Stimulated activated CD8-positive, alpha-beta memory T cell treated with anti-CD3 and anti-CD28 coated beads, Interleukin-12 subunit alpha, Interleukin-12 subunit beta, amount 100 ng/mL, for 4 hours (primary cell): ENCODE data around the gene DOCK9.

Experiments used
- DNase-seq: peaks from one replicate; pipeline ENCODE4 v3.0.0-alpha.2; 2020; ENCODE audit warnings: low read depth

The DOCK9 gene

DNA sequence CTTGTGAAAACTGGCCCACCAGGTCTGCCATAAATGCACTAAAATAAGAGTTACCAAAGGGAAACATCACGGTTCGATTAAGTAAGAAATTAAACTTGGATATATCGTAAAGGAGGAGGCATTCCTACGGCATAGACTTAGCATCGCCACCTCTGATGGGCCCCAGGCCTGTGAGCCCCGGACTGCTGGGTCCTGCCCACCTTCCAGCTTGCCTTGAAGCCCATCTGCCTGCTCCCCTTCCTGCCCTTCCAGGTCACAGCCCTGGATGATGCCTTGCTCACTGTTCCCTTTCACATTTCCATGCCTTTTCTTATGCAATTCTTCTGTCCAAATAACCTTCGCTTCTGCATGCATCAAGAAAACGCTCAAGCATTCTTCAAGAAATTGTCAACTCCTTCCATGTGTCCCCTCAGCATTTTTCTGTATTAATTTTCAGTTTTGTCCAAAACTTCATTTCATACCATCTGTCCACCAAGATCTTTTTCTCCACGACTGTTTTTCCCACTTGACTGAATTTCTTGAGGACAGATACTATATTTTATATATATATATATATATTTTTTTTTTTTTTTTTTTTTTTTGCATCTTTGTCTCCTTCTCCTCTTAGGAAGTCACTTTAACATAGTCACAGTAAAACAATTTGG lies 91.2 kb downstream of the DOCK9 start:
- DNase-seq = no peak

DNA sequence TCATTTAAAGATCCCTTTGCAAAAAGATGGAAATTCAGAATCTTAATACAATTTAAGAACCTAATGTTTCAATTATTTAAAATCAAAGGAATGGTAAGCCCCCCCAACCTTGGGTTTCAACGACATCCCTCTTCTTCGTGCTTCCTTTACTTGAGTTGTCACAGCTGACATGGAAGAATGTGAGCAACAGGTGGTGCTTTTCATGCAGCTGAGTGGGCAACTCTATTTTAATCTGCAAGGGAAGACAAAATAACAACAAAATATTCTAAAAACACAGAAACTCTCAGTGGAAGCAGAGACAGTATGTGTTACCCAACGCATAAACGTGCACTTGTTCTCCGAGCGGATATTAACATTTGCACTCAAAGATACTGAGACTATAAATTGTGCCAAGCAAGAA lies 92.3 kb downstream of the DOCK9 start:
- DNase-seq = no peak

DNA sequence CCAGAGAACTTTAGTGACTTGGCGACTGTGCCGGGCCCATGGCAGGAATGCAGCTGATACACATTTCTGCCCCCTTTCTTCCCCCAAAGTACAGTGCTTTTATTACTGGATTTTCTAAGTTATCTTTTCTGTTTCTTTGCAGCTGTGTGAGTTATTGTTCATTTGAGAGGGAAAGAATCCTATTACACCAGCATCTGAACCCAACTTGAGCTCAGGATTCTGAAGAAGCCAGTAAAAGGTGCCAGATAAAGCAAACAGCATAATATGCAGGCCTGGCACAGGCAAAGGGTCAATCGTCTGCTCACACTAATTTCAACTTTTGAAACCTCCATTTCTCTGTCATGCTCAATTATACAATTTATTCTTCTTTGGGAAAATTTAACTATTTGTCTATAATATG lies 93.9 kb downstream of the DOCK9 start:
- DNase-seq = no peak

DNA sequence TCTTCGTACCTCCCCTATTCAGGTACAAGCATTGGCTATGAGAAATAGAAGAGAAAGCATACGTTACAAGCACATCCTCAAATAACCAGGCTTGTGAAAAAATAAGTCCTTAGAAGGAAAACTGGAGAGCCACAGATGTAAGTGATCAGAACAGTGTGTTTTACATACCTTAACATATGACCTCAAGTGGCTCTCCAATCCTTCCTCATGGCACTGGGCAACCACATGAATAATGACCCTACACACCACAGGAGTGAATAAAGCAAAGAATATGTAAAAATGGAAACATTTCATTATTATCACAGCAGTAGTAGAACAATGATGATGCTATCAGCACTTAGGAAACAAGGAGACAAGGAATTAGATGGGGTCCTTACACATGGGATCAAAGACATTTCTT lies 96.5 kb downstream of the DOCK9 start:
- DNase-seq = no peak

DNA sequence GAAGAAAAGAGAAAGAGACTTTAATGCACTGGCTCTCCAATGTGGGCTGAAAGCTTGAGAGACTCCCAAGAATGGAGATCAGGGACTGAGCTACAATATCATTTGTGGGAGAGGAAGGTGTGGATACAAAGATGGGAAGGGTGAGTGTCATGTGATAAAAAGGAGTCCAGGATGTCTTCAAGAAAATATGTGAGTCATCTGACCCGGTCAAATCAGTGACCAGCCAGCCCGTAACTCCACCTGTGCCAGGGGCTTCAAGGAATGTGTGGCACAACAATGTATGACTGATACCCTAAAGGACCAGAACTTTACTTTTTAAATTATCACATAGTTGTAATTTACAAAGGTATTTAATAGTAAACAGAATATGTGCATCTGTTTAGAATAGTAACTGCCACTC lies 97.2 kb downstream of the DOCK9 start:
- DNase-seq = no peak

DNA sequence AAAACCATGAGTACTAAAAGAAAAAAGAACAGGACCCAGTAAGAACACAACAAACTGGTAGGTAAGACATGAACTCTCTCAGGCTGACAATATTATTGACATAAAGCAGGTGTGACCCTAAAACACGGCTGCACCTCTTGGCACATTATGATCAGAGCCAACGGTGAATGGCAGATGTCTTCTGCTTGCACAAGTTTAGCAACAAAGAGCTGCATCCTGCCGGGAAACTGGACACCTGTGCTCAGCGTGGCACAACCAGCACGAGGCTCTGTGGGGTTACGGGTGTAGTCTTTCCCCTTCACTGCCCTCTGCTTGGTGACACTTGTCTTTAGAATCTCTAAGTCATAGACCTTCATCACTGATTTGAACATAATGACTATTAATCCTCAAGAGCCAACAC lies 97.9 kb downstream of the DOCK9 start:
- DNase-seq = no peak

DNA sequence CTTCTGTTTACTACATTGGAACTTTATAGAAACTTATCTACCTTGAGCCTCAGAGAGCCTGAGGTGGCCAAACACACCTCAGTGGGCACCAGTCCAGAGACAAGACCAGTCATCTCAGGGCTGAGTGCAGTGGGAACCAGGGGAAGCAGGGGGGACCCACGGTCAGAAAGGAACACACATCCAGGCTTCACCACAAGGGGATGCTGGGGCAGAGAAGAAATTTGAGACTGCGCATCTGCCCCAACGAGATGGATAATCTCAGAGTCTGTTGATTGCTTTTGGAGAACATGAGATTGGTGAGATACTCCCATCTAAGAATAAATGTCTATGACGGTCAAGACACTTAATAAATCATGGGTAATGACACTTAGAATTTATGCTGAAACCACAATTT lies 98.7 kb downstream of the DOCK9 start:
- no peak for DNase-seq

DNA sequence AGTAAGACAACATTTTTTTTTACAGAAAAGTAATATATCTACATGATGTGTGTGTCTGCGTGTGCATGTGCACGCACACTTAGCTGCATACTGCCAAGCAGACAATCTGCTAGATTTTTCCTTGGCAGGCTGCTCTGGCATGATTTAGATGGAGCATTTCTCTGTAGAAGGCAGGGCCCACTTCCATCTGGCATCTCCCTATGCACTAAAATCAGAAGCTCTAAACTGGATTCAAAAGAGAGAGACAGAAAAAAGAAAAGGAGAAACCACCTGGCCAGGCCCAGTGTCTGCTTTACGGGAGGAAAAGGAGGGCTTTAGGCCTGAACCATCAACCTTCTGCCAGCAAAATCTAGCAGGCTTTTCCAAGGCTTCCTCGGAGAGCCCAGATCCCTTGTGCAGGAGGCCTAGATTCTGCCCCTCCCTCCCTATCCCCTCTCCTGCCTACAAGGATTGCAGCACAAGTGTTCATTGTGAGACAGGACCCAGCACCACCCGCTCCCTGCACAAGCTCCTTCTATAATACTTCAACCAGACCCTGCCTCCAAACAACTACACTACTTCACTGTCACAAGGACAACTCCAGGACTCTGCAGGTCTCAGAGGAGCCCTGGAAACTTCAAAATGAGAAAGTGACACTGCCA lies 99.3 kb downstream of the DOCK9 start:
- no peak for DNase-seq

DNA sequence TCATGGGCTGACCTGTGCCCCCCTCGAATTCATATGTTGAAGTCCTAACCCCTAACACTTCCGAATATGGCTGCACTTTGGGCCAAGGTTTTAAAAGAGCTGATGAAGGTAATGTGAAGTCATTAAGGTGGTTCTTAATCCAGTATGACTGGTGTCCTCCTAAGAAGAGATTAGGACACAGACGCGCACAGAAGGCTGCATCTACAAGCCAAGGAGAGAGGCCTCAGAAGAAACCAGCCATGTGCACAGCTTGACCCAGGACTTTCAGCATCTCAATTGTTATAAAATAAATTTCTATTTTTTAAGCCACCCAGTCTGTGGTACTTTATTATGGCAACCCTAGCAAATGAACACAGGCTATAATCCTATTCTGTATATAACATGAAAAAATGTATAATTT lies 99.9 kb downstream of the DOCK9 start:
- no peak for DNase-seq

DNA sequence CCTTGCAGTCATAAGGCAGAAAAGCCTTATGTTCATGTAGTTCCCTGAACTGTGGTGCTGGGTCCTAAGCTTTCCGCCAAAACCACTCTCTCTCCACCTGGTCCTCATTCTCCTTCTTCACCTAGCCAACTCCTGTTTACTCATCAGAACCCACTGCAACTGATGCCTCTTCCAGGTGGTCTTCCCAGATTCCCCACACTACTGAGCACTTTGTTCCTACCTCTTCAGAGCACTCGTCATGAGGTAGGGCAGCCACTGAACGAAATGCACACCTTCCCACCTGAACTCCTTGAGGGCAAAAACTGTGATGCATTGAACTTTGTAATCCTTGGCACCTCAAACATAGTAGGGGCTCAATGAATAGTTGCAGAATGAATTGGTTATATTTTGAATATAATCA lies 100.4 kb downstream of the DOCK9 start:
- no peak for DNase-seq

DNA sequence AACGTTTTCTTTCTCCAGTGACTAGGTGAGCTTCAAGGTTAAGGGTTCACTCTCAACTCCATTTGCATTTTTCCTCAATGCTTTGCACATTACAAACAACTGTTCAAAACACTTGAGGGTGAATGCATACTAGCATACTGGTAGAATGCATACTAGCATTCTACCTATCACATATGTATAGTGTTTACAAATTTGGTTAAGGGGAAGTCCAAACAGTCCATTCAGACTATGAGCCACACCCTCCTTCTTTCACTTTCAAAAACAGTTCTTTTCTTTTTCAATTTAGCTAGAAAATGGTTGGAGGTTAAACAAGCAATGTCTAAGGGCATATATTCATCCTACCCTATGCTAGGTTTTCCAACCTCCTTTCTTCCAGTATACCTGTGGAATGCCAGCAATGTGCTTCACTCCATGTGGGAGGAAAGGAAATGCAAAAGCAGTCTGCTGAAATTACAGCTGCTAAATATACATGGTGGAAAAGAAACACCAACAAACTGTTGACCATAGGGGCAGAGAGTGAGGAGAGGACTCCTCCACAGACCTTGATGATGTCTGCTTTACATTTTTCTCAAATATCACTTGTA lies 102.6 kb downstream of the DOCK9 start:
- DNase-seq = no peak

DNA sequence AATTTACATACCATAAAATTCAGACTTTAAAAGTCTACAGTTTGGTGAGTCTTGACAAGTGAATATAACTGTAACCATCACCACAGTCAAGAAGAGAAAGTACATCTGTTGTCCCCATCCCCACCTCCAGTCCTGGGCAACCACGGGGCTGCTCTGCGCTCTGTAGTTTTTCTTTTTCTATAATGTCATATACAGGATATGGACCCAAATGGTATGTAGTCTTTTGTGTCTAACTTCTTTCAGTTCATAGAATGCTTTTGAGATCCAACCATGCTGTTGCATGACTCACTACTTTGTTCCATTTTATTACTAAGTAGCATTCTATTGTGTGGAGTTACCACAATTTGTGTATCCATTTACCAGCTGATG lies 103.9 kb downstream of the DOCK9 start:
- no peak for DNase-seq

DNA sequence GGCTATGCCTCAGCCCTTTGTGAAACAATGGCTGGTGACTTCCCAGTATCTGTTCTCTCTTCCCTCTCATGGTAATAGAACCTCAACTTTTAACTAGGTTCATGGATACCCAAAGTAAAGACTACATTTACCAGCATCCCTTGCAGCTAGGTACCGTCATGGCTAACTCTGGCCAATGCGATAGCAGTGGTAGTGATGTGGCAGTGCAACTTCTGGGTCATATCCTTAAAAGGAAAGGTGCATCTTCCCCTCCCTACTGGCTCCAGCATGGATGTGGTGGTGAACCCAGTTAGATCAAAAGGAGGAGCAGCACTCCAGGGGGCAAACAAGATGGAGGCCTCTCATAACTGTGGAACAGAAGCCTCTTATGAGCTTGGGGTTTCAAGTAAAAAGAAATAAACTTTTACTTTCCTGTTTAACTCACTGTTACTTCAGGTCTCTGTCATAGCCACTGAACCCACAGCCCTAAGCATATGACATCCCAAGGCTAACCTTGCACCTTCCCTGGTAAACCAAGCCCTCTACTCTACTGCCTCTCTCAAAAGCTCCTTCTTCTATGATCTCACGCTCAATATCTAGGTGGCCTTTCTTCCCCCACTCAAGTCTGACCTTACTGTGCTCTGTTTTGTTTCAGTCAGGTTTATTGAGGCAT lies 104.4 kb downstream of the DOCK9 start:
- DNase-seq = no peak

DNA sequence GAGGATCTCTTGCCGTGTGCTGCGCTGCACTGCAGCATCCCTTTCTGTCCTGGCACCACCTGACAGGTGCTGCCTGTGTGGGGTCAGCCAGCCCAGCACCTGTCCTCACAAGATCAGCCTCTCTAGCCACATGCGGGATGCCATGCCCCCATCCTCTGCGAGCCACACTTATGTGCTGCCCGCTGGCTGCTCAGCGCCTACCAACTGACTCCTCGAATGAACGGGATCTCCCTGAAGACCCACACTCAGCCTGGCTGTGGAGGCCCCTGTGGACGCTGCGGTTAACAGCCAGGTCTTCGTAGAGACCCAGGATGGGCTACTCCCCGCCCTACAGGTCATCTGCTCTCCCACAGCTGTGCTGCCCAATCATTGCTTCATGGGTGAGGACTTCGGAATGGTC lies 106.1 kb downstream of the DOCK9 start:
- DNase-seq = no peak

DNA sequence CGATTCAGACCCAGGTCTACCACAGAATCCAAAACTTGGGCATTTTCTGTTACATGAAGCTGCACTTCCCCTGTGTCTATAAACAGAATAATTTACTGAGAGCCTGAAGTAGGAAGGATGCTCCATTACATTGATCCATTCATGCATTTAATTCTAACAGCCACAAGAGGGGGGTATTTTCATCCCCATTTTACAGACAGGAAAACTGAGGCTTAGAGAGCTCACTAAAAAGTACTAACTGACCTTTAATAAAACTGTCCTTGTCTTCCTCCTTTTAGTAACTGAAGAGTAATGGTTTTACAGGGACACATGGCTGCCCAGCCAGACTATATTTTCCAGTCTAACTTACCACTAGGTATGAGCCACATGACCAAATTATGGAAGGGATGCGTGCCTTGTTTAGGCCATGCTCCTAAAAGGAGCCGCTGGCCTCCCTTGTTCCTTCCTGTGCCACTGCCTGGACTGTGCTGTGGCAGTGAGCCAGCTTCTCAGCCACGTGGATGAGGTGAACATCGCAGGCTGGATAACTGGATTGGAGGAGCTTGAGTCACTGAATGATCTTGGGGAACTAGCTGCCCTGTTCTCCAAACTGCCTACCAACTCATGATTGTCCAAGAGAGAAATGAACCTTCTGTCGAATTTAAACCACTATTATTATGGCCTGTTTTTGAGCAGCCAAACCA lies 108.3 kb downstream of the DOCK9 start:
- no peak for DNase-seq

DNA sequence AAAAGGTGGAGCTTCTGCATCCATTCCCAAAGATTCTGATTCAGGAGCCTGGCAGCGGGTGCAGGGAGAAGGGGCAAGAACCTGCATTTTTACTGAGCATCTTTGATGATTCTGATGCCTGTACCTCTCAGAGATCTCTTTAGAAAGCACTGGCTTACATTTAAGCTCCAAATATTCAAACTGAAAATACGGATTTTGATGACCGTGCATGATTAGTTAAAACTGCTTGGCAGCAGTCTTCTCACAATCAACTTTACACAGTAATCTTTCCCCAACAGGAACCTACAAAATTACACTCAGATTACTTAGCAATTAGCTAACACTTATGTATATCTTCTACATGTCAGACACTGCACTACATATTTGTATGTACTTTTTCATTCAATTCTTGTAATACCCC lies 108.9 kb downstream of the DOCK9 start:
- no peak for DNase-seq

DNA sequence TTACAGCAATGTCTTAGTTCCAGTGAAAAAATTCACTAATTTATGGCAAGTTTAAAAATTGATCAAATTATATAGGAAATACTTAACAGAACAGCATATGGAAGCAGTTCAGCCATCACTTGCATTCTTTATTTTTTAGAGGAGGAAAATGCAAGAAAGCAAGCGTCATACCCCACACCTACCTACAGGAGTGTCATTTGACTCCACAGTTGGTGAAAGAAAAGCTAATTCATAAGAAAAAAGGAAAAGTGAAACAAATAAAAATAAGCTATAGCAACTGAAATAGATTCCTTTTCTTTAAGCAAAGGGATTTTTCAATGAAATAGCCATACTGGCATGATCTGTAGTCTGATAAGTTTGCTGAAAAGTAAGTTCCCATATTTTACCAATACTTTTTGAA lies 111.0 kb downstream of the DOCK9 start:
- DNase-seq = no peak

DNA sequence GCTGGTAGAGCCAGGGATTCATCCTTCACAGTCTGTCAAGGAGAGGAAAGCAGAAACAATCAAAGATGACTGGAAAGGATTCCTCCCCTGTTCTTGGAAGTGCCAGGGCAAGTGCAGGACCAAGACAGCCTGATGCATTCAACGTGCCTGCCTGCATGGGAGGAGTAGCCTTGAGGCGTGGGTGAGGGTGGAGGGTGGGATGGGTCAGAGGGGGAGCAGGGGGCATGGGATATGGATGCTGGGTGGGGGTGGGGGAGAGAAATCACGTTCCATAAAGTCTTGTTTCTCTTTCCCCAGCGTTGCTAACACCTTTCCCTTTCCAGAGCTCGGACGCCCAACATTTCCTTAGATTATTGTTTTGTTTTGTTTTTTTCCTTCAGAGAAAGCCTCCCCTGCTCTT lies 117.4 kb downstream of the DOCK9 start:
- DNase-seq = no peak

DNA sequence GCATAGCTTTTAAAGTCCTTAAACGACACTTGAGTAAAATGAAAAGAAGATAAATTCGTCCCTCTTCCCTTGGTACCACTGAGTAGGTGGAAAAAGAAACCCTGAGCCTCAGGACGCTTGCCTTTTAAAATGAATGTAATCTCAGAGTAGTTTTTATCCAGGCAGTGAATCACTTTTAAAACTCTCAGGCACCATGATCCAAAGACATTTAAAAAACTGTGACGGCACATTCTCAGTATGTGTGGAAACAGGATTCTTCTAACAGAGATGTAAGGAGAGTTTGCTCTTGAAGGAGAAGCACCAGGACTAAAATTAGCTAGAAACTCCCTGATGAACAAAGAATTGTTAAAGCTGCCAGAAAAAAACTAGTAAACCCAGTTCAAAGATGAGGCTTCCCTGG lies 119.7 kb downstream of the DOCK9 start:
- DNase-seq = no peak

DNA sequence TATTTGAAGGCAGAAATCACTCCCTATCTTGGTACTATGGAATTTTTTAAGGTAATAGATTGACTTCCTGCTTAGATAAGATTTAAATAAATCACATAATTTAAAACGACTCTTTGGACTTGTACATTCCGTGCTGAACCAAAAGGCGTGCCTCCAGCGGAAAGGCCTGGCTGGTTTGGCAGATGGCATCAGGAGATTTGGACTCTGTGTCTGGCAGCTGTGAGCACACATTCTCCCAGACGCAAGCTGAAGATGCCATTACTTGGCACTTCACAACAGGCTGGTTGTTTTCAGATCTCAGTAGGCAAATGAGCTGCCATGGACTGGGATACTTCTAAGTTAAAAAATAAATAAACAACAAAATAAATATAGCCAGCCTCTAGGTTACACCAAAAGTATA lies 120.9 kb downstream of the DOCK9 start:
- no peak for DNase-seq

DNA sequence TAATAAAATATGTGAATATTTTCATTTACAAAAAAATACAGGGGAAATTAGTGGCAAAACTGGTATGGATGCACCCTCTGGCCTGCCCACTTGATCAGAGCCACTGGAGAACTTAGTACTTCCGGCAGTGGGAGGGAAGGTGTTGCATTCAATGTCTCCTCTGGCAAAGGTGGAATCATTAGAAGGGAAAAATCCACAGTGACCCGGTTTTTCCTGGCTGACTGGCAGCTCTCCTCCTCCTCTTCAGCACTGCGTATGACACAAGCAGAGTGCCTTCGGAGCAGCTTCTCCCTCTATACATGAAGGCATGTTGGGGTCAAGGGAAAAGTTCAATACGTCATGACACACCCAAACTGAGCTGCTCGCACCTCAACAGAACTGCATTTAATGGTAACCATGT lies 123.4 kb downstream of the DOCK9 start:
- no peak for DNase-seq

DNA sequence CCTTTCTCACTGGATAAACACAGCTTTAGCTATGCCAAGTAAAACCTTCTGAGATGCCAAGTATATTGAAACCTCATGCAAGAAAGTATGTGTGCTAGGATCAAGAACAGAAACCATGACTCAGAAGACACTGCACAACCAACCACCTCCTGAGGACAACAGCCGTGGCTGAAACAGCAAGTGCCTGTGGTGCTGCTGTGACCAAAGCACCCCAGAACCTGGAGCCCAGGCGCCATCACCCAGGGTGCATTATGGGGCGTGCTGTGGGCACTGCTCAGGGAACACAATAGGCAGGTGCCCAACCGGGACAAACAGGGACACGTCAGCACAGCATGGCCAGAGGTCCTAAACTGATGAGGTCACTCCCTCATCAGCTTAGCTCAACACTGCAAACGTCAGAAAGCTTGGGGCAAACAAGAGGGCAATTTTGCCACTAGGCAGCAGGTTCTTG lies 124.1 kb downstream of the DOCK9 start:
- DNase-seq = no peak

DNA sequence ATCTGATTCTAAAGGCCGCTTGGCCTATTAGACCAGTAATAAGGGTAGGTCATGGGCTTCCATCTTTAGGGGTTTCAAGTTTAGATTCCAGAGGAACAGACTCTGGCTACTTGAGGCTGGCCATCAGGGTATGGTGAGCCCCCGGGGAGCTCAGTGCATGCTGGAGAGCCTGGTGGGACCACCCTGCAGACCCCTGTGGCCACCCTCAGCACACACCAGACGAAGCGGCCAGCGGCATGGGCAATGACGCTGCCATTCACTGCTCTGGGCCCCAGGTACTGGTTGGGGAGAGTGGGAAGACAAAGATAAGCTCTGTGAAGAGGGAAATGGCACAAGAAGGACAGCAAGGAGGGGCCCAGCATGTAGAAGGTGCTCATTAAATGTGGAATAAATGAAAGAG lies 126.6 kb downstream of the DOCK9 start:
- DNase-seq = no peak
